CD4-positive, alpha-beta T cell treated with Interleukin-15 for 1 hour (primary cell): ENCODE results near the gene HECTD4.

Source experiments
- DNase-seq: peaks from one replicate; pipeline ENCODE4 v3.0.0-alpha.2; 2020

The HECTD4 gene

GRCh38 chr12:112151766-112152541 is 230.3 kb downstream of the HECTD4 start:
- DNase-seq, result no peak

- DNase-seq, result no peak
Measured at GRCh38 chr12:112149596-112149995, 232.6 kb downstream of the HECTD4 start.

- DNase-seq, result no peak
Measured at GRCh38 chr12:112148031-112148513, 234.2 kb downstream of the HECTD4 start.

- no peak for DNase-seq
Measured at GRCh38 chr12:112146123-112146522, 236.1 kb downstream of the HECTD4 start.

GRCh38 chr12:112140728-112141127 is 241.5 kb downstream of the HECTD4 start:
- DNase-seq, result no peak

GRCh38 chr12:112134731-112135130 is 247.5 kb downstream of the HECTD4 start:
- no peak for DNase-seq

- no peak for DNase-seq
Measured at GRCh38 chr12:112133418-112133817, 248.8 kb downstream of the HECTD4 start.

- no peak for DNase-seq
Measured at GRCh38 chr12:112131686-112132085, 250.5 kb downstream of the HECTD4 start.

- no peak for DNase-seq
Measured at GRCh38 chr12:112130441-112130998, 251.7 kb downstream of the HECTD4 start.

GRCh38 chr12:112126911-112127310 is 255.3 kb downstream of the HECTD4 start:
- DNase-seq, result no peak

- no peak for DNase-seq
Measured at GRCh38 chr12:112126000-112126438, 256.2 kb downstream of the HECTD4 start.

GRCh38 chr12:112125250-112125999 is 256.8 kb downstream of the HECTD4 start, which contains the start of gene TRAFD1:
TRAFD1 (plus strand) TSS chr12:112125560; CDS start chr12:112130523, 4,963 bp downstream.
- peak; percentile 97 for DNase-seq

GRCh38 chr12:112124918-112125249 is 257.3 kb downstream of the HECTD4 start:
- no peak for DNase-seq

GRCh38 chr12:112122823-112123690 is 259.2 kb downstream of the HECTD4 start:
- DNase-seq, result no peak

GRCh38 chr12:112121780-112122565 is 260.3 kb downstream of the HECTD4 start:
- no peak for DNase-seq

GRCh38 chr12:112117685-112118084 is 264.5 kb downstream of the HECTD4 start:
- no peak for DNase-seq

- DNase-seq, result peak; percentile 33
Measured at GRCh38 chr12:112116232-112117060, 265.8 kb downstream of the HECTD4 start.

GRCh38 chr12:112115259-112116045 is 266.8 kb downstream of the HECTD4 start:
- DNase-seq, result no peak

GRCh38 chr12:112112409-112113133 is 269.7 kb downstream of the HECTD4 start:
- no peak for DNase-seq
